ENCODE measurements around the gene FERMT3.

FERMT3 gene

GRCh38 chr11:64222651-64223000, 16.1 kb downstream of the FERMT3 start:
- DNase-seq = no peak

- DNase-seq = no peak
Measured at GRCh38 chr11:64223001-64223651, 16.6 kb downstream of the FERMT3 start.

DNA sequence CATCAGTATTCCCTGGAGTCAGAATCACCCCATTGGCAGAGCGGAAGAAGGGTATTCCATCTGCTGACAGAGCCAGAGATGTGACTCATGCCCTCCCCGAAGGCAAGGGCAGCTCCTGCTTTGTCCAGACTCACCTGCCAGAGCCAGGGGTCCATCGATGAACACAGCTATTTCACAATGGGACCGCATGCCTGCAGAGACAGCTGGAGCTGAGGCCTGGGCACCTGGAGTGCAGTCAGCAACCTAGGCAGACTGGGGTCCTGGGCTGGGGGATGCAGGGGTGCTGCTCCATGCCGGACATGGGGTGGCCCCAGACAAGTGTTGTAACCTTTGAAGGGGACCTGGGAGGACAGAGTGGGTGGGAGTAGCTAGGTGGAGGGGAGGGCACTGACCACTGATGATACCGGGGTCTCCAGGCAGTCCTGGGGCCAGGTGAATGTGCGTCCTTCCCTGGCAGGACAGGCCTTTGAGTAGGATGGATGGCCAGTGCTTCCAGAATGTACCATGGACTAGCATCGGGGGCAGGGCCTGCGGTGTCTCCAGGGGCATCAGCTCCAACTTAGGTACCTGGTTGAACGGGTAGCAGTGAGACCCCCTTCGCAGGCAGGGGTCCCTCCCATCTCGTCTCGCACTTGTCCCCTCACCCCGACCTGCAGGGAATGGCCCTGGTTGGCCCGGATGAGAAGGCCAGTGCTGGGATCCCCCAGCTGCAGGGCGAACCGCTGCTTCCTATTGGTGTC, 17.8 kb downstream of the FERMT3 start:
- no peak for DNase-seq

- DNase-seq = no peak
Measured at GRCh38 chr11:64224891-64225607, 18.5 kb downstream of the FERMT3 start.

- peak; percentile 67 to 73 for DNase-seq
Measured at GRCh38 chr11:64225608-64226506, 19.3 kb downstream of the FERMT3 start, which contains the start of the genes NUDT22 and TRPT1. TSS of gene NUDT22 (plus strand) at chr11:64226274. CDS start at chr11:64226653, 379 bp downstream. TSS of gene TRPT1 (minus strand) at chr11:64226186. CDS start at chr11:64225860, 326 bp downstream.

GRCh38 chr11:64226507-64227051, 20.1 kb downstream of the FERMT3 start:
- DNase-seq = peak; percentile 64 to 77

DNA sequence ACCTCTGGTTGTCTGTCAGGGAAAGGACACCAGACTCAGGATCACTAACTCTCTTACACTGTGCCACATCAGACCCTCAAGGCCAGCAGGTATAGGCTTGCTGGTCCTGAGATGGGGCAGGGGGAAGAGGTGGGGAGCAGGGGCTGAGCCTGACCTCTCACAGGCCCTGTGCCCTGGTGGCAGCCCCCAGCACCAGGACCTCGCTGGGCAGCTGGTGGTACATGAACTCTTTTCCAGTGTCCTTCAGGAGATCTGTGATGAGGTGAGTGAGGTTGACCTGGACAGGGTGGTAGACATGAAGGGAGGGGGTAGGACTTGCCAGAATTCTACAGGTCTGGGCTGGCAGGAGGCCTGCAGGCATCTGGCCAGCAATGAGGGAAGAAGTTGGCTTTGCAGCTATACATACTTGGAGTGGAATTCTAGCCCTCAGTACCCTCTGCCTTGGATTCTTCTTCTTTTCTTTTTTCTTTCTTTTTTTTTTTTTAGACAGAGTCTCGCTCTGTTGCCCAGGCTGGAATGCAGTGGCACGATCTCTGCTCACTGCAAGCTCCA, 21.0 kb downstream of the FERMT3 start:
- no peak for DNase-seq

DNA sequence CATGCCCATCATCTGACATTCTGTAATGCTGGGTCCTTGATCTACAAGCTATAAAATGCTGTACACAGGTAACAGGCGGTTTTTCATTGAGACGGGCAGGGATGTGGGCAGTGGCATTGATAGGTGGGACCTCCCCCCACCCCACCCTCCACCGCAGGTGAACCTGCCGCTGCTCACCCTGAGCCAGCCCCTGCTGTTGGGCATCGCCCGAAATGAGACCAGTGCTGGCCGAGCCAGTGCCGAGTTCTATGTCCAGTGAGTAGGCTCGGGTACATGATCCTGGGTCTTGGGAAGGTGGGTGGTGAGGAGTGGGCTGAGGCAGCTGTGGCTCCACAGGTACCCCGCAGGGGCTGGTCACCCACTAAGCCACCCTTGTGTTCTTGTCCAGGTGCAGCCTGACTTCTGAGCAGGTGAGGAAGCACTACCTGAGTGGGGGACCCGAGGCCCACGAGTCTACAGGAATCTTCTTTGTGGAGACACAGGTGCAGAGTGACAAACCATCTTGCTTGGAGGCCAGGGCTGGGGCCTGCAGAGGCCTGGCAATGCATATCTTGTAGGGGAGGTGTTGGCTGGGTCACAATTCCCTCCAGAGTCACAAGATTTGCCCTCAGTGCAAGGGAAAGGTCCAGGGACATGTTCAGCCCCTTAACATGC, 22.7 kb downstream of the FERMT3 start:
- DNase-seq = no peak

DNA sequence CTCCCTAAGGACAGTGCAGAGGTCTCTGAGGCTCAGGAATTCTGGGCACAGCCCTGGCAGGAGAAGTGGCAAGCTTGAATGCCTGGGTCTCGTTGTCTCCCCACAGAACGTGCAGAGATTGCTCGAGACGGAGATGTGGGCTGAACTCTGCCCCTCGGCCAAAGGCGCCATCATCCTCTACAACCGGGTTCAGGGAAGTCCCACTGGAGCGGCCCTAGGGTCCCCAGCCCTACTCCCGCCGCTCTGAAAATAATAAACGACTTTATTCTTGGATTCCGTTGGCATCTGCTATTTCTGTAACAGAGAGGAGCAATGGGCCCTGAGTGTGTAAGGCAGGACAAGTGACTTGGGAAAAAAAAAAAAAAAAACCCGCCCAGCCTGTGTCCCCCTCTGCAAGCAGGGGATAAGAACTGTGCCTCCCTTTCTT, 23.2 kb downstream of the FERMT3 start:
- no peak for DNase-seq

DNA sequence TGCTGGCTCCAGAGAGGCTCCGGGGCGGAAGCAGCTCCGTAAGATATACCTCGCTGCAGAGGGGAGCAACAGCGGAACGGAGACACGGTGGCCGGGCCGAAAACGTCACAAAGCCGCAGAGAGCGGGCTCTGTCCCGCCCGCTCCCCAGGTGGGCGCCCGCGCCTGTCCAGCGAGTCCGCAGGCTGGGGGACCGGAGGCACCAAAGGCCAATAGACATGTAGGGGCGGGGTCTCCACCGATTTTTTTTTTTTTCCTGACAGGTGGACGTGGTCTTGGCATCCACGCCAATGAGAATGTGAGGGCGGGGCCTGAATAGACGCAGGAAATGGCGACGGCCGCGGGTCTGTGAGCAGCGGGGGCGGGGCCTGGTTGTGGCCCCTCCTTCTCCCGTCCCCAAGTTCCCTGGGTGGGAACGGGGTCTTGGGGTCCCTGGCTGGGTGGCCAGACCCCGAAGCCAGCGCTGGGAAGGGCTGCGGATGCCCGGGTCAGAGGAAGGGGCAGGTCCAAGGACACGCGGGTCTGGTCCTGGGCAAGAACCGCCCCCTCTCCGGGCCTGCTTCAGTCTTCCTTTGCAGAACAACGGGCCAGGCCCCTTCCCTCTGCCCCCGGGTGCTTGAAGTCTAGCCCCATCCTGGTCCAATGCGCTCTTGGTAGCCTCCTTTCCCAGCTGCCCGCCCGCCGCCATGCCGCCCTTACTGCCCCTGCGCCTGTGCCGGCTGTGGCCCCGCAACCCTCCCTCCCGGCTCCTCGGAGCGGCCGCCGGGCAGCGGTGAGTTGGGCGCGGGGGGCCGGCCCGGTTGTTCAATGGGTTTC, 23.9 kb downstream of the FERMT3 start, which contains the start of gene DNAJC4:
TSS of gene DNAJC4 (plus strand) at position 378 of the 814 bp plus-strand sequence. CDS start at position 685, 307 bp downstream.
- DNase-seq = peak; percentile 76 to 78

DNA sequence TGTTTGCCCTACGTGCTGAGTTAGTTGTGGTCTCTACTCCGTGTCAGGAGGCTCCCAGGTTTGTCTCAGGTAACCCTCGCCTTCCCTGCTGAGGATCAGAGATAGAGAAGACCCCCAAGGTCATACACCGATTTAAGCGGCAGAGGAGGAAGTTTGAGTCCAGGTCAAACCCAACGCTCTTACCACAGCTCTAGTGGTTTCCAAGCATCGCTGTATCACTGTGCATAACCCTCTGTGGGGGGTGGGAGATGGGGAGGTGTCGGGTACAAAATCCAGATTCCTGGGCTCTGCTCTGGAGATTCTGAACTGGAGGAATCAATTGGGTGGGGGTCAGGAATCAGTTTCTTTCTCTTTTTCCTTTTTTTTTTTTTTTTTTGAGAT, 24.5 kb downstream of the FERMT3 start:
- peak; percentile 20 to 30 for DNase-seq

DNA sequence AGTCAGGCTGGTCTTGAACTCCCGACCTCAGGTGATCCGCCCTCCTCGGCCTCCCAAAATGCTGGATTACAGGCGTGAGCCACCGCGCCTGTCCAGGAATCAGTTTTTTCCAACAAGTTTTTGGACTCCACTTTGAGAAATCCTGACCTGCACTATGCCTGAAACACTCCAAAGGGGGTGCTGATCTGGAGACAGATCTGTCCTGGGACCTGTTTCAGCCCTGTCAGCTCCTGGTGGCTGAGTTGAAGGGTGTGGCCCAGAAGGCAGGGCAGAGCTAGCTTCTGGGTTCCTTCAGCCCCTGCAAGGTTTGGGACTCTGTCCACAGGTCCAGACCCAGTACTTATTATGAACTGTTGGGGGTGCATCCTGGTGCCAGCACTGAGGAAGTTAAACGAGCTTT, 25.0 kb downstream of the FERMT3 start:
- DNase-seq = no peak

DNA sequence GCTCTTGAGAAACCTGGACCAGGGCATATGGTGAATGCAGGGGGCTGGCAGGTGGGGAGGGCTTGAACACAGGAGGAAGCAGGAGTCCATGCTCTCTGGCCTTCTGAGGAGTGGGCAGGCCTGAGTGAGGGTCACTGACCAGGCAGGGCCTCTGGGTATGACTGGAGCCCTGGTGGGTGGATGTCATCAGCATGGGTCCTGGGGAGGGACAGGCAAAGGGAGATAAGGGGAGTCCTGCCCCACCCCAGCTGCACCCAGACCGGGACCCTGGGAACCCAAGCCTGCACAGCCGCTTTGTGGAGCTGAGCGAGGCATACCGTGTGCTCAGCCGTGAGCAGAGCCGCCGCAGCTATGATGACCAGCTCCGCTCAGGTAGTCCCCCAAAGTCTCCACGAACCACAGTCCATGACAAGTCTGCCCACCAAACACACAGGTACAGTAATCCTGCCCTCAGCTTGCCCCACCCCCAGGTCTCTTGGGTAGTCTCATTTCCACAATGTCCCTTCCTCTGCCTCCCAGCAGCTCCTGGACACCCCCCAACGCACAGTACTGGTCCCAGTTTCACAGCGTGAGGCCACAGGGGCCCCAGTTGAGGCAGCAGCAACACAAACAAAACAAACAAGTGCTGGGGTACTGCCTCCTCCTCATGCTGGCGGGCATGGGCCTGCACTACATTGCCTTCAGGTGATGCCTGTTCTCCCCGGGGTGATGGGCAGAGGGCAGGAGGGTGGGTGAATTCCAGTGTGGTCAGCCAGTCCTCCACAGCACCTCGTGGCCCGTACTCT, 25.9 kb downstream of the FERMT3 start:
- DNase-seq = no peak

- DNase-seq = no peak
Measured at GRCh38 chr11:64232967-64233315, 26.4 kb downstream of the FERMT3 start.

DNA sequence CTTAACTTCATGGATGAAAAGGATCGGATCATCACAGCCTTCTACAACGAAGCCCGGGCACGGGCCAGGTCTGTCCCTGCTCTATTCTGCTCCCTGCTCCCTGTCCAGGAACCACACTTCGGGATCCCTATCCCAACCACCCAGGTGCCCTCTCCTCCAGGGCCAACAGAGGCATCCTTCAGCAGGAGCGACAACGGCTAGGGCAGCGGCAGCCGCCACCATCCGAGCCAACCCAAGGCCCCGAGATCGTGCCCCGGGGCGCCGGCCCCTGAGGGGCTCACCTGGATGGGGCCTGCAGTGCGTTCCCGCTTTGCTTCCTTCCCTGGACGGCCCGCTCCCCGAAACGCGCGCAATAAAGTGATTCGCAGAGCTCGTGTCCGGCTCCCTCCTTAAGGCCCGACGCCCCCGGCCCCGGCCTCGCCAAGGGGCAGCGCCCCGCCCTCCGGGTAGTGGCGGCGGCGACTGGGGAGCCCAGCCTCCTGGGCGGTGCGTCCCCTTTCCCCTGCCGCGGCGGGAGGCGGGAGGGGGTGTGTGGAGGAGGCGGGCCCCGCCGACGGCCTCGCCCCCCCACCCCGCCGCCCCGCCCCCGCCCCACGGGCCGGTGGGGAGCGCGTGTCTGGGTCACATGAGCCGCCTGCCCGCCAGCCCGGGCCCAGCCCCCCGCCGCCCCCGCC, 27.5 kb downstream of the FERMT3 start, which contains the start of gene VEGFB:
TSS of gene VEGFB (plus strand) at position 672 of the 674 bp plus-strand sequence. CDS start 250 bp downstream, outside the sequence.
- no peak for DNase-seq

DNA sequence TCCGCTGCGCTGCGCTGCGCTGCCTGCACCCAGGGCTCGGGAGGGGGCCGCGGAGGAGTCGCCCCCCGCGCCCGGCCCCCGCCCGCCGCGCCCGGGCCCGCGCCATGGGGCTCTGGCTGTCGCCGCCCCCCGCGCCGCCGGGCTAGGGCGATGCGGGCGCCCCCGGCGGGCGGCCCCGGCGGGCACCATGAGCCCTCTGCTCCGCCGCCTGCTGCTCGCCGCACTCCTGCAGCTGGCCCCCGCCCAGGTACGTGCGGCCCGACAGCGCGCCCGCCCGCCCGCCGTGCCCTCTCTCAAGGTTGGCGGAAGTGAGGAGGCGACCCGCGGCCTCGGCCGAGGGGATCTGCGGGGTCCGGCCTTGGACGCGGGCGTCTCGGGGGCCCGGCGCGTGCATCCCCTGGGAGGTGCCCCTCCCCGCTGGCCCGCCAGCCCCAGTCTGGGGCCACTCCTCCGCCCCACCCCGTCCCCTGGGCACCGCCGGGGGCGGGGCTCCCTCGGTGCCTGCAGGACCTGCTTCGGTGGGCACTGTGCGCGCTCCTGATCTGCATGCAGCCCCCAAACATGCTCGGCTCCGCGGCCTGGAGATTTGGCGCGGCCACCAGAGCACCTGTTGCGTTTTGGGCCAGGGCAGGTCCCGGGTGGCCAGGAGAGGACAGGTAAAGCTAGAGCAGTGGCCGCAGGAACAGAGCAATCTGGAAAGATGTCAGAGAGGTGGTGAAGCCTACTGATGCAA, 28.3 kb downstream of the FERMT3 start:
- DNase-seq = no peak

DNA sequence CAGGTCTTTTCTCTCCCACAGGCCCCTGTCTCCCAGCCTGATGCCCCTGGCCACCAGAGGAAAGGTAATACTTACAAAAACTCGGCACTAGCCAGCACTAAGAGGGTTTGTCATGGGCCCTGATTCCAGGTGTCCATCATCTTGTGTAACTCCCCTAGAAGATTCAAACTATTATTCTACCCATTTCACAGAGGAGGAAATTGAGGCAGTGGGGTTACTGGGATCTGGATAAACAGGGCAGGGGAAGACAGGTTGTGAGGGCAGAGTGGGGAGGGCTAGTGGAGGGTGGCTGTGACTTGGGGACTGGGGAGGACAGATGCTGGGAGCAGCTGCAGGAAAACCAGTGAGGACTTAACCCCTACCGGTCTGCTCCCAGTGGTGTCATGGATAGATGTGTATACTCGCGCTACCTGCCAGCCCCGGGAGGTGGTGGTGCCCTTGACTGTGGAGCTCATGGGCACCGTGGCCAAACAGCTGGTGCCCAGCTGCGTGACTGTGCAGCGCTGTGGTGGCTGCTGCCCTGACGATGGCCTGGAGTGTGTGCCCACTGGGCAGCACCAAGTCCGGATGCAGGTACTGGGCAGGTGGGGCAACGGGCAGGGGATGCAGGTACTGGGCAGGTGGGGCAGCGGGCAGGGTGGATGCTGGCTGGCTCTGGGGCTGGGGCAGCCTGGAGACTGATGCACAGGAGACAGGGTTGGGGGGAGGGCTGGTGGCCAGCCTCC, 29.1 kb downstream of the FERMT3 start:
- no peak for DNase-seq

All from AML-193 (cell line).